H1 (cell line): ENCODE results near the gene CMTM1. TPM values are rescaled to one million over a fixed set of nuclear protein-coding genes. Genes with fewer than 3 reads are reported as not detected.

ENCODE experiments used
- CTCF ChIA-PET: fragments of 300-600 bp; sonication (Branson Sonifier 250); formaldehyde crosslinking; loops from one replicate; lab custom pipeline; 2021; ENCODE audit not compliant: partially characterized antibody; lab: Charles Lee
- POLR2A ChIA-PET: fragments of 300-600 bp; sonication (Branson Sonifier 250); formaldehyde crosslinking; loops from one replicate; lab custom pipeline; 2021; ENCODE audit warnings: inconsistent platforms; ENCODE audit not compliant: partially characterized antibody; lab: Charles Lee
- DNase-seq, 2 experiments: peaks; one replicate each; pipeline versions ENCODE4 v3.0.0 to v3.0.0-alpha.2; 2010 to 2022; ENCODE audit warnings: low spot score in 2 of 2, low read depth in 1 of 2, mixed read lengths in 1 of 2
- FAIRE-seq: peaks from 2 replicates; lab custom pipeline; 2011; peaks lifted over from hg19 to GRCh38; lab: Jason Lieb, UNC
- H2AFZ ChIP-seq: 2 replicates; pipeline ENCODE4 v1.8.1; 2012; ENCODE audit warnings: low read length, inconsistent platforms
- H2AK5ac ChIP-seq: 2 replicates; pipeline ENCODE4 v1.6.1; 2013; ENCODE audit warnings: low read depth, low read length
- H2BK120ac ChIP-seq: replicated peaks from 2 replicates; pipeline ENCODE3; 2013; ENCODE audit warnings: low read depth, low read length, inconsistent platforms
- H2BK12ac ChIP-seq: 2 replicates; pipeline ENCODE4 v1.6.1; 2013; ENCODE audit warnings: low read depth, low read length
- H2BK15ac ChIP-seq: 2 replicates; pipeline ENCODE4 v1.6.1; 2013; ENCODE audit warnings: low read length
- H2BK20ac ChIP-seq: 2 replicates; pipeline ENCODE4 v1.6.1; 2013; ENCODE audit warnings: low read length
- H2BK5ac ChIP-seq: 2 replicates; pipeline ENCODE4 v1.6.1; 2013; ENCODE audit warnings: low read depth, low read length
- H3K14ac ChIP-seq: 2 replicates; pipeline ENCODE4 v1.6.1; 2013; ENCODE audit warnings: inconsistent platforms; ENCODE audit not compliant: insufficient read length
- H3K18ac ChIP-seq: 2 replicates; pipeline ENCODE4 v1.6.1; 2013; ENCODE audit warnings: low read length; ENCODE audit errors: extremely low read depth
- H3K23ac ChIP-seq: 2 replicates; pipeline ENCODE4 v1.6.1; 2013; ENCODE audit warnings: inconsistent platforms; ENCODE audit not compliant: insufficient read length
- H3K23me2 ChIP-seq: 2 replicates; pipeline ENCODE4 v1.6.1; 2013; ENCODE audit warnings: low read depth, low read length
- H3K27ac ChIP-seq: 2 replicates; pipeline ENCODE4 v1.6.1; 2011; ENCODE audit warnings: low read depth, low read length, inconsistent platforms
- H3K27me3 ChIP-seq, 4 experiments: replicated peaks in 1 of 4; 1 replicate in 1 of 4; 2 replicates in 3 of 4; pipeline versions ENCODE4 v1.6.1 to v1.8.1; 2011 to 2013; ENCODE audit warnings: low read length in 3 of 4, mild to moderate bottlenecking in 3 of 4, inconsistent platforms in 2 of 4, mixed read lengths in 2 of 4, moderate library complexity in 1 of 4; ENCODE audit not compliant: control insufficient read depth in 3 of 4, insufficient read depth in 3 of 4; ENCODE audit errors: extremely low read depth in 1 of 4
- H3K36me3 ChIP-seq, 4 experiments: 2 replicates each; pipeline versions ENCODE4 v1.6.1 to v1.8.1; 2011 to 2013; ENCODE audit warnings: mild to moderate bottlenecking in 4 of 4, low read length in 3 of 4, moderate library complexity in 2 of 4, control low read depth in 1 of 4, inconsistent platforms in 1 of 4; ENCODE audit not compliant: insufficient read depth in 4 of 4, control insufficient read depth in 2 of 4
- H3K4ac ChIP-seq: replicated peaks from 2 replicates; pipeline ENCODE3; 2013; ENCODE audit warnings: low read length, low read depth, mixed read lengths, inconsistent platforms; ENCODE audit not compliant: insufficient read length
- H3K4me1 ChIP-seq, 4 experiments: replicated peaks in 1 of 4; 1 replicate in 1 of 4; 2 replicates in 3 of 4; pipeline versions ENCODE4 v1.6.1 to v1.8.1; 2011 to 2013; ENCODE audit warnings: low read length in 3 of 4, inconsistent platforms in 2 of 4, mixed read lengths in 1 of 4; ENCODE audit not compliant: insufficient read depth in 4 of 4, control insufficient read depth in 3 of 4
- H3K4me2 ChIP-seq, 2 experiments: 2 replicates each; pipeline versions ENCODE4 v1.6.1 to v1.8.1; 2011 to 2013; ENCODE audit warnings: low read depth in 2 of 2, low read length in 2 of 2, control low read depth in 1 of 2, inconsistent platforms in 1 of 2, mild to moderate bottlenecking in 1 of 2; ENCODE audit not compliant: insufficient read depth in 1 of 2
- H3K4me3 ChIP-seq, 4 experiments: fragments of 200-600, 300-600 bp in 1 of 4; sonication (generic), shearing (Covaris generic), sonication (Bioruptor Twin) in 1 of 4; 2 replicates each; pipeline versions ENCODE4 v1.5.1 to v1.8.1; 2011 to 2016; ENCODE audit warnings: low read length in 4 of 4, low read depth in 3 of 4, control low read depth in 2 of 4, inconsistent platforms in 2 of 4, mild to moderate bottlenecking in 2 of 4, mixed read lengths in 1 of 4, moderate library complexity in 1 of 4; ENCODE audit not compliant: insufficient read depth in 2 of 4; ENCODE audit errors: extremely low read depth in 1 of 4
- H3K56ac ChIP-seq: replicated peaks from 2 replicates; pipeline ENCODE3; 2013; ENCODE audit warnings: low read depth, mild to moderate bottlenecking, mixed read lengths, low read length, inconsistent platforms; ENCODE audit not compliant: insufficient read length
- H3K79me1 ChIP-seq: 2 replicates; pipeline ENCODE4 v1.6.1; 2013; ENCODE audit warnings: low read depth, low read length, control low read depth
- H3K79me2 ChIP-seq, 2 experiments: 2 replicates each; pipeline versions ENCODE4 v1.6.1 to v1.8.1; 2012 to 2013; ENCODE audit warnings: low read length in 2 of 2, mild to moderate bottlenecking in 2 of 2, inconsistent platforms in 1 of 2; ENCODE audit not compliant: insufficient read depth in 2 of 2, control insufficient read depth in 1 of 2
- H3K9ac ChIP-seq, 4 experiments: replicated peaks in 1 of 4; 1 replicate in 1 of 4; 2 replicates in 3 of 4; pipeline versions ENCODE4 v1.6.1 to v1.8.1; 2011 to 2013; ENCODE audit warnings: low read depth in 3 of 4, low read length in 3 of 4, control low read depth in 2 of 4, mild to moderate bottlenecking in 2 of 4, moderate library complexity in 2 of 4, inconsistent platforms in 1 of 4; ENCODE audit errors: extremely low read depth in 1 of 4
- H3K9me3 ChIP-seq, 2 experiments: 2 replicates each; pipeline versions ENCODE4 v1.6.1 to v1.8.1; 2012 to 2013; ENCODE audit warnings: mild to moderate bottlenecking in 2 of 2, moderate library complexity in 2 of 2, control low read depth in 1 of 2, inconsistent platforms in 1 of 2, low read depth in 1 of 2, low read length in 1 of 2, mixed read lengths in 1 of 2; ENCODE audit not compliant: insufficient read depth in 2 of 2
- H4K20me1 ChIP-seq, 2 experiments: replicated peaks in 1 of 2; 2 replicates each; pipeline versions ENCODE3 to v1.8.1; 2011 to 2013; ENCODE audit warnings: inconsistent platforms in 2 of 2, low read length in 2 of 2, mild to moderate bottlenecking in 1 of 2; ENCODE audit not compliant: insufficient read depth in 2 of 2, control insufficient read depth in 1 of 2
- H4K5ac ChIP-seq: 2 replicates; pipeline ENCODE4 v1.6.1; 2013; ENCODE audit warnings: low read length, low read depth, mixed read lengths, inconsistent platforms; ENCODE audit not compliant: insufficient read length
- H4K8ac ChIP-seq: 2 replicates; pipeline ENCODE4 v1.8.0; 2013; ENCODE audit warnings: mild to moderate bottlenecking, moderate library complexity, low read length, inconsistent platforms; ENCODE audit not compliant: insufficient read depth; ENCODE audit errors: extremely low read depth
- H4K91ac ChIP-seq: replicated peaks from 2 replicates; pipeline ENCODE3; 2013; ENCODE audit warnings: low read length, mixed read lengths, inconsistent platforms; ENCODE audit not compliant: insufficient read length
- ASH2L ChIP-seq: fragments of 200-600, 300-600 bp; sonication (generic); IDR thresholded peaks from one replicate; pipeline ENCODE4 v1.7.1; 2017; ENCODE audit warnings: low read length
- RAD21 ChIP-seq, 2 experiments: IDR thresholded peaks in 1 of 2; conservative IDR thresholded peaks in 1 of 2; 2 replicates each; pipeline ENCODE4 v1.6.1; 2011; ENCODE audit warnings: low read depth in 2 of 2, low read length in 2 of 2, improper control_type of control experiment in 1 of 2, inconsistent platforms in 1 of 2, mild to moderate bottlenecking in 1 of 2, moderate library complexity in 1 of 2
- SAP30 ChIP-seq: fragments of 300-600 bp; sonication (generic); IDR thresholded peaks from 2 replicates; pipeline ENCODE4 v1.7.1; 2012; ENCODE audit warnings: low read length, moderate library complexity, mild to moderate bottlenecking, inconsistent platforms; ENCODE audit not compliant: insufficient read depth, insufficient replicate concordance
- SP1 ChIP-seq: IDR thresholded peaks from 2 replicates; pipeline ENCODE4 v1.6.1; 2011; ENCODE audit warnings: low read depth, low read length
- TAF7 ChIP-seq: optimal IDR thresholded peaks from 2 replicates; pipeline ENCODE3; 2011; ENCODE audit warnings: low read depth, mild to moderate bottlenecking, inconsistent platforms, low read length, moderate library complexity, borderline replicate concordance
- TCF12 ChIP-seq: IDR thresholded peaks from 2 replicates; pipeline ENCODE4 v1.6.1; 2011; ENCODE audit warnings: low read depth, mild to moderate bottlenecking, low read length
- WGBS, 2 experiments: shearing (Covaris generic) in 1 of 2; methylation state at CpG; one replicate each; pipeline versions ENCODE4 v1.1.6 to v1.1.7; 2013 to 2015; ENCODE audit warnings: low lambda C conversion rate in 2 of 2, mixed read lengths in 2 of 2, inconsistent platforms in 1 of 2, low coverage in 1 of 2, missing lambda C conversion rate in 1 of 2; ENCODE audit not compliant: insufficient replicate concordance in 2 of 2, insufficient coverage in 1 of 2, insufficient read length in 1 of 2; ENCODE audit errors: extremely low coverage in 1 of 2, missing lambda C conversion rate in 1 of 2; 5-methylcytosine and 5-hydroxymethylcytosine counted together
- polyA plus RNA-seq, 7 experiments: library from polyadenylated mRNA; depleted of rRNA in 3 of 7; stranded (reverse) in 5 of 7; unstranded in 2 of 7; fragments of >200 nt in 5 of 7; fragments of 200-250 nt in 2 of 7; gene quantifications; 1 replicate in 5 of 7; 2 replicates in 1 of 7; 4 replicates in 1 of 7; pipeline versions ENCODE4 v1.2.1 to v1.2.3, GENCODE V29; 2011 to 2013; ENCODE audit warnings: missing spikeins in 2 of 7, mixed read lengths in 2 of 7
- total RNA-seq: library from RNA; stranded (reverse); fragmentation: NEBNext Ultra II Directional; extraction: Animal tissue kit (Norgen Biotek cat#: 25700); gene quantifications from 2 replicates; pipeline ENCODE4 v1.2.1, GENCODE V29; 2021
- TF ChIP-seq, protein P1 (sequence below): IDR thresholded peaks from 2 replicates; pipeline ENCODE4 v1.6.1; 2011; ENCODE audit warnings: low read length, improper control_type of control experiment

CMTM1 gene
- total and polyA plus RNA-seq, 2 of the 8 experiments (the other 6 are each of a cell fraction or from before 2014, with no cell fraction given) = 1.2 to 2.0 TPM

DNA sequence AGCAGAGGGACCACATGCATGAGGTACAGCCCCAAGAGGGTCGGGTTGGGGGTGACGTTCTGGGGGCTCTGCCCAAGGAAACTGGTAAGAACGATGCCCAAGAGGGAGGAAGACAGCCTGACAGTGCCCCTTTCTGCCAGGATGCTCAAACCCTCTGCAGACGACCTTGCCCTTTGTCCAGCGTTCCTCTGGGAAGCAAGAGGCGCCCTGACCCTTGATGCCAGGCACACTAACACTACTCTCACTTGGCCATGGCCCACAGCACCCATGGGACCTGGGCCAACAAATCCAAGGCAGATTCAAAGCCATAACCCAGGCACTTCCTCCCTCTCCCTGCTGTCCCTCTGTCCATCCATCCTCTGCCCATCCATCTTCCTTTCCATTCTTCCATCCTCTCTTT lies 36.8 kb upstream of the CMTM1 start:
- no peaks in the 10 kb centered on the region for H3K27me3 ChIP-seq
- no peak overlapping the region for H3K27ac ChIP-seq
- DNase-seq (no peak), FAIRE-seq (no peak)
- no peaks in the 10 kb centered on the region for H3K4me1 ChIP-seq
- H2BK15ac ChIP-seq = no peak overlapping the region
- no peak overlapping the region for H2BK120ac ChIP-seq
- H4K5ac ChIP-seq = no peak overlapping the region
- H4K91ac ChIP-seq = no peak overlapping the region
- ChIA-PET POLR2A (interaction anchor here (1.1 to 2.5 kb wide), 3 partner anchors 13 to 70 kb away, joined by 3 to 6 read pairs (median 4); no protein-coding TSS in a partner anchor), CTCF (interaction anchor here (0.5 to 2.3 kb wide), 4 partner anchors 52 to 244 kb away, joined by 3 to 7 read pairs (median 4); no protein-coding TSS in a partner anchor)
- H3K23me2 ChIP-seq = no peaks in the 10 kb centered on the region
- H3K56ac ChIP-seq = no peak overlapping the region
- no peaks in the 10 kb centered on the region for H3K79me1 ChIP-seq
- no peak overlapping the region for H3K14ac ChIP-seq
- no peak overlapping the region for H3K4me2 ChIP-seq
- no peaks in the 10 kb centered on the region for H3K36me3 ChIP-seq
- WGBS, 2 experiments = 84% methylated on average over 6 of the region's 6 CpGs; no CpG with 5 or more reads in 1 of the 2 experiments
- H3K9me3 ChIP-seq = no peaks in the 10 kb centered on the region
- no peaks in the 10 kb centered on the region for H3K79me2 ChIP-seq
- H3K18ac ChIP-seq = no peak overlapping the region
- no peak overlapping the region for H3K9ac ChIP-seq
- H2AK5ac ChIP-seq = no peak overlapping the region
- TF ChIP-seq ASH2L (no peak), SP1 (no peak), TAF7 (no peak), TCF12 (no peak), RAD21 (IDR thresholded peaks at IDR 0.05 in 1 of 2, conservative IDR thresholded peaks at IDR 0.05 in 1 of 2; ENCODE audit: low read depth in 2 of 2, low read length in 2 of 2) (no peak), SAP30 (no peak)
- TF ChIP-seq, protein P1, sequence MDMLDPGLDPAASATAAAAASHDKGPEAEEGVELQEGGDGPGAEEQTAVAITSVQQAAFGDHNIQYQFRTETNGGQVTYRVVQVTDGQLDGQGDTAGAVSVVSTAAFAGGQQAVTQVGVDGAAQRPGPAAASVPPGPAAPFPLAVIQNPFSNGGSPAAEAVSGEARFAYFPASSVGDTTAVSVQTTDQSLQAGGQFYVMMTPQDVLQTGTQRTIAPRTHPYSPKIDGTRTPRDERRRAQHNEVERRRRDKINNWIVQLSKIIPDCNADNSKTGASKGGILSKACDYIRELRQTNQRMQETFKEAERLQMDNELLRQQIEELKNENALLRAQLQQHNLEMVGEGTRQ = no peak
- H4K20me1 ChIP-seq = no peaks in the 10 kb centered on the region
- no peak overlapping the region for H2BK5ac ChIP-seq
- H3K4ac ChIP-seq = no peak overlapping the region
- no peak overlapping the region for H3K4me3 ChIP-seq
- no peak overlapping the region for H3K23ac ChIP-seq
- no peak overlapping the region for H2BK20ac ChIP-seq
- H2AFZ ChIP-seq = no peak overlapping the region
- no peak overlapping the region for H4K8ac ChIP-seq
- no peak overlapping the region for H2BK12ac ChIP-seq
